HCT116 (cell line): ENCODE results near the gene AMOTL2. TPM values are rescaled to one million over a fixed set of nuclear protein-coding genes. Genes with fewer than 3 reads are reported as not detected.
A peak's percentile ranks its signal among the peaks of the same experiment; 100 is the strongest.

ENCODE experiments used
- ATAC-seq: fragments of 200-7000 bp; cut with Tn5 transposase; 2 replicates; pipeline ENCODE4 v1.9.1; 2020; ENCODE audit warnings: mild to moderate bottlenecking, moderate library complexity
- BruUV-seq: library from RNA; stranded (reverse); fragments of 400-500 nt; replicated peaks from 2 replicates; lab custom pipeline; 2021; lab: Mats Ljungman, UMichigan
- CTCF ChIA-PET: fragments of 300-600 bp; sonication (Branson Sonifier 250); formaldehyde crosslinking; loops from one replicate; lab custom pipeline; 2021; ENCODE audit warnings: antibody characterized with exemption; lab: Charles Lee
- POLR2A ChIA-PET: fragments of 300-600, 350-600 bp; sonication (Branson Sonifier 250); formaldehyde crosslinking; loops from one replicate; lab custom pipeline; 2021; ENCODE audit warnings: antibody characterized with exemption; lab: Charles Lee
- RAD21 ChIA-PET, 2 experiments: fragments of 300-600 bp; sonication (Branson Sonifier 250); formaldehyde crosslinking; loops; one replicate each; lab custom pipeline; 2023; ENCODE audit warnings: low total read pairs in 2 of 2; ENCODE audit not compliant: uncharacterized antibody in 2 of 2, unreplicated experiment in 2 of 2, low non-redundant PET in 1 of 2; lab: Charles Lee
- DNase-seq: peaks from one replicate; pipeline ENCODE4 v3.0.0-alpha.2; 2010; ENCODE audit warnings: low read depth, low spot score
- H2AFZ ChIP-seq: fragments of 200-600 bp; shearing (Covaris generic), sonication (generic); 2 replicates; pipeline ENCODE4 v1.6.1; 2017; ENCODE audit warnings: low read depth, mixed run types, mixed read lengths, antibody characterized with exemption, low read length; ENCODE audit not compliant: poor library complexity, severe bottlenecking
- H3K27ac ChIP-seq: 2 replicates; pipeline ENCODE4 v1.5.1; 2012; ENCODE audit warnings: low read depth, low read length
- H3K27me3 ChIP-seq: fragments of 200-600 bp; sonication (generic); 2 replicates; pipeline ENCODE4 v1.6.1; 2016; ENCODE audit warnings: mixed run types, low read length, mixed read lengths; ENCODE audit not compliant: insufficient read depth
- H3K36me3 ChIP-seq, 2 experiments: fragments of 200-500 bp in 1 of 2; fragments of 200-600 bp in 1 of 2; sonication (Bioruptor generic) in 1 of 2; sonication (generic) in 1 of 2; 2 replicates each; pipeline versions ENCODE4 v1.5.1 to v1.6.1; 2014 to 2016; ENCODE audit warnings: low read length in 2 of 2, inconsistent platforms in 1 of 2, mixed read lengths in 1 of 2, mixed run types in 1 of 2; ENCODE audit not compliant: insufficient read depth in 2 of 2, control insufficient read depth in 1 of 2
- H3K4me1 ChIP-seq, 2 experiments: fragments of 200-600 bp in 1 of 2; sonication (generic) in 1 of 2; 2 replicates each; pipeline versions ENCODE4 v1.5.1 to v1.6.1; 2012 to 2017; ENCODE audit warnings: low read length in 2 of 2, inconsistent platforms in 1 of 2, mild to moderate bottlenecking in 1 of 2, mixed read lengths in 1 of 2, mixed run types in 1 of 2, moderate library complexity in 1 of 2; ENCODE audit not compliant: insufficient read depth in 2 of 2, control insufficient read depth in 1 of 2
- H3K4me2 ChIP-seq: fragments of 200-600 bp; sonication (generic); 2 replicates; pipeline ENCODE4 v1.6.1; 2017; ENCODE audit warnings: mixed run types, low read length, mixed read lengths
- H3K4me3 ChIP-seq, 2 experiments: fragments of 200-600 bp in 1 of 2; sonication (generic) in 1 of 2; replicated peaks in 1 of 2; 2 replicates each; pipeline ENCODE4 v1.5.1; 2011 to 2016; ENCODE audit warnings: low read length in 2 of 2, control low read depth in 1 of 2, low read depth in 1 of 2, mild to moderate bottlenecking in 1 of 2, mixed read lengths in 1 of 2, mixed run types in 1 of 2
- H3K79me2 ChIP-seq: fragments of 200-600 bp; sonication (generic); 2 replicates; pipeline ENCODE4 v1.6.1; 2017; ENCODE audit warnings: mild to moderate bottlenecking, mixed run types, low read length, moderate library complexity, mixed read lengths; ENCODE audit not compliant: insufficient read depth
- H3K9ac ChIP-seq: fragments of 200-600 bp; sonication (generic); 2 replicates; pipeline ENCODE4 v1.6.1; 2016; ENCODE audit warnings: low read length, mixed read lengths
- H3K9me2 ChIP-seq: fragments of 200-600 bp; sonication (generic), shearing (Covaris generic); 2 replicates; pipeline ENCODE4 v1.6.1; 2017; ENCODE audit warnings: mixed run types, mild to moderate bottlenecking, moderate library complexity; ENCODE audit not compliant: insufficient read depth
- H3K9me3 ChIP-seq, 2 experiments: fragments of 200-500 bp in 1 of 2; fragments of 200-600 bp in 1 of 2; sonication (Bioruptor generic) in 1 of 2; sonication (generic) in 1 of 2; 2 replicates each; pipeline ENCODE4 v1.6.1; 2014 to 2017; ENCODE audit warnings: low read length in 2 of 2, mixed read lengths in 2 of 2, inconsistent platforms in 1 of 2, low read depth in 1 of 2, mild to moderate bottlenecking in 1 of 2, mixed run types in 1 of 2, moderate library complexity in 1 of 2; ENCODE audit not compliant: control insufficient read depth in 1 of 2, insufficient read depth in 1 of 2
- H4K20me1 ChIP-seq: fragments of 200-600 bp; sonication (generic), shearing (Covaris generic); 2 replicates; pipeline ENCODE4 v1.6.1; 2017; ENCODE audit warnings: mixed run types, mild to moderate bottlenecking, moderate library complexity; ENCODE audit not compliant: insufficient read depth
- ATF3 ChIP-seq: IDR thresholded peaks from 2 replicates; pipeline ENCODE4 v1.6.1; 2012
- EGR1 ChIP-seq: IDR thresholded peaks from 2 replicates; pipeline ENCODE4 v1.6.1; 2012; ENCODE audit warnings: low read depth
- ELF1 ChIP-seq: IDR thresholded peaks from 2 replicates; pipeline ENCODE4 v1.6.1; 2012; ENCODE audit warnings: low read depth, borderline replicate concordance
- EZH2phosphoT487 ChIP-seq: fragments of 200-600 bp; IDR thresholded peaks from 2 replicates; pipeline ENCODE4 v1.6.1; 2018; ENCODE audit warnings: antibody characterized with exemption, borderline replicate concordance
- FOSL1 ChIP-seq: IDR thresholded peaks from 2 replicates; pipeline ENCODE4 v1.6.1; 2012; ENCODE audit warnings: low read depth
- MAX ChIP-seq: IDR thresholded peaks from 2 replicates; pipeline ENCODE4 v1.6.1; 2012
- POLR2A ChIP-seq: IDR thresholded peaks from 2 replicates; pipeline ENCODE4 v1.7.0; 2011; ENCODE audit warnings: borderline replicate concordance; ENCODE audit not compliant: insufficient read depth, insufficient read length; ENCODE audit errors: extremely low read depth
- POLR2AphosphoS5 ChIP-seq: IDR thresholded peaks from 2 replicates; pipeline ENCODE4 v1.6.1; 2011; ENCODE audit warnings: mild to moderate bottlenecking, low read depth, low read length, moderate library complexity
- RAD21 ChIP-seq: IDR thresholded peaks from 2 replicates; pipeline ENCODE4 v1.6.1; 2012; ENCODE audit warnings: low read depth, mild to moderate bottlenecking
- REST ChIP-seq: IDR thresholded peaks from 2 replicates; pipeline ENCODE4 v1.6.1; 2012; ENCODE audit warnings: low read depth
- SIN3A ChIP-seq: IDR thresholded peaks from 2 replicates; pipeline ENCODE4 v1.6.1; 2012; ENCODE audit warnings: low read depth
- SP1 ChIP-seq: IDR thresholded peaks from 2 replicates; pipeline ENCODE4 v1.6.1; 2012; ENCODE audit warnings: low read depth
- SRF ChIP-seq: IDR thresholded peaks from 2 replicates; pipeline ENCODE4 v1.6.1; 2012; ENCODE audit warnings: low read depth
- YY1 ChIP-seq: IDR thresholded peaks from 2 replicates; pipeline ENCODE4 v1.6.1; 2011; ENCODE audit warnings: low read length, low read depth, moderate library complexity, mild to moderate bottlenecking; ENCODE audit not compliant: insufficient replicate concordance; ENCODE audit errors: extremely low read depth
- ZNF274 ChIP-seq: fragments of 200-500 bp; sonication (Bioruptor generic); IDR thresholded peaks from 2 replicates; pipeline ENCODE4 v1.6.1; 2014; ENCODE audit warnings: mild to moderate bottlenecking, low read depth, low read length, inconsistent platforms
- intact Hi-C: fragments of 100-400 bp; cut with micrococcal nuclease; formaldehyde crosslinking; loops from 2 replicates; pipeline ENCODE4 v1.10.0; 2022
- total RNA-seq: library from RNA; stranded (reverse); gene quantifications from one replicate; pipeline ENCODE4 v1.2.1, GENCODE V29; 2021; ENCODE audit not compliant: unreplicated experiment

The AMOTL2 gene
- total RNA-seq, 1 experiment from 2014 or later, result 54.0 TPM

DNA sequence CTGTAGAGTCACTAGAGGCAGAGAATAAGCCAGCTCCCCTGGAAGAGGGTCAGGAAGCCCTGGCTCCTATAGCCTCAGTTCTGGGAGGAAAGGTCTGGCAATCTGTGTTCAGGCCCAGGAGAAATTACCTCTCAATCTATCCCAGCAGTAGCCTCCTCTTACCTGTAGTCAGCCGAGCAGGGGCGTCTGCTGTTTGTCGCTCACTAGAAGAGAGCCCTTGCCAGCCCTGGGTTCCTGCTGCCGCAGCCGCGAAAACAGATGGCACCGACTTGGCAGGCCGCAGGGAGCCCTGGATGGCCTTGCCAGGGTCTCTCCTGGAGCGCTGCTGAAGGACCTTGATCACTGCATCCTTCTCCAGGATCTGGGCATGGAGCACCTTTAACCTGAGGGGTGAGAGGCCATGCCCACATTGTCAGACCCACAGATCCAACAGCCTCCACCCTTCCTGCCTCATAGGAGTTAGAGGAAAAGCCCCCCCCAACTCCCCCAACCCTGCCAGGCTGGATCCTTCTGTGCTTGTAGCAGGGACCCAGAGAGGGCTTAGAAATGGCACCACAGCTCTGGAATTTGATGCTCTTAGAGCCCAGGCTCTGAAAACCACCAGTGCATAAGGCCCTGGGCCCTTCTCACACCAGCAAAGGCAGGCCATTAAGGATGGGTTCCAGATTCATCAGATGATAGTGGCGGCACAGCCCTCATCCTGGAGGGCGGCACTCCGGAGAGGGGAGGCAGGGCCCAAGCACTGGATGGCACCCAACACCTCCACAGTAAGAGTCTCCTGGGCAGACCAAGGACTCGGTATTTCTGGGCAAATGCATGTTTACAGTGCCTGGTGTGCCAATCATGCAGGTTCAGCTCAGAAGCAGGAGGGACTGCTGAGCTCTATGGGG lies 14.9 kb downstream of the AMOTL2 start:
- no peak overlapping the region for H3K4me3 ChIP-seq
- BruUV-seq, result no TSS peak
- no peaks in the 10 kb centered on the region for H3K27me3 ChIP-seq
- peaks cover 43 to 79% of the 10 kb centered on the region in 2 experiments for H3K4me1 ChIP-seq
- no peaks in the 10 kb centered on the region for H3K9me3 ChIP-seq
- intact Hi-C loops, result loop anchor here (2.0 to 5.0 kb wide), 2 partner anchors 47 to 113 kb away; no protein-coding TSS in a partner anchor
- ATAC-seq, result no peak
- no peak overlapping the region for H2AFZ ChIP-seq
- 0 out of 2 replicates have a peak overlapping the region, but pooled peaks have one; percentile 59 for H3K9ac ChIP-seq
- TF ChIP-seq MAX, result no peak
- no peak for TF ChIP-seq YY1
- TF ChIP-seq REST, result no peak
- TF ChIP-seq ZNF274, result no peak
- no peak for TF ChIP-seq FOSL1
- TF ChIP-seq ATF3, result no peak
- no peak for TF ChIP-seq RAD21
- no peak for TF ChIP-seq ELF1
- TF ChIP-seq EGR1, result no peak
- TF ChIP-seq POLR2AphosphoS5, result no peak
- no peak for TF ChIP-seq SRF
- no peak for TF ChIP-seq EZH2phosphoT487
- no peak for TF ChIP-seq SIN3A
- no peak for TF ChIP-seq POLR2A
- TF ChIP-seq SP1, result no peak
- H4K20me1 ChIP-seq, result no peaks in the 10 kb centered on the region
- H3K27ac ChIP-seq, result peak overlapping the region; percentile 73
- H3K9me2 ChIP-seq, result no peaks in the 10 kb centered on the region
- H3K36me3 ChIP-seq, result peaks cover 24 to 82% of the 10 kb centered on the region in 2 experiments; a peak in 3 of 4 replicates
- no peak for DNase-seq
- RAD21 ChIA-PET, result no interaction called here
- peak overlapping the region; percentile 73 for H3K4me2 ChIP-seq
- CTCF ChIA-PET, result interaction anchor here (0.6 kb wide), 1 partner anchor 14 kb away, joined by 3 read pairs; no protein-coding TSS in a partner anchor
- H3K79me2 ChIP-seq, result peaks cover 41% of the 10 kb centered on the region
- POLR2A ChIA-PET, result no interaction called here
